ENCODE measurements around the gene NTM.
"Not testable (repeated sequence)": the region's sequence is repeated elsewhere in the genome, so short reads cannot be mapped to it uniquely, and the experiment has no call there.

Gene NTM

GRCh38 chr11:132351050-132351449, 980.6 kb downstream of the NTM start:
- no peak for DNase-seq

- no peak for DNase-seq
Observed at GRCh38 chr11:132352497-132352896, 982.1 kb downstream of the NTM start.

- no peak for DNase-seq
Observed at GRCh38 chr11:132353255-132353654, 982.8 kb downstream of the NTM start.

GRCh38 chr11:132357811-132358572, 987.6 kb downstream of the NTM start:
- DNase-seq, result no peak

GRCh38 chr11:132358573-132358953, 988.1 kb downstream of the NTM start:
- DNase-seq, result no peak

GRCh38 chr11:132361011-132361550, 990.7 kb downstream of the NTM start:
- DNase-seq, result no peak

- no peak for DNase-seq
Observed at GRCh38 chr11:132365650-132366049, 995.2 kb downstream of the NTM start.

GRCh38 chr11:132367293-132367692, 996.9 kb downstream of the NTM start:
- DNase-seq, result no peak

- DNase-seq, result not testable (repeated sequence)
Observed at GRCh38 chr11:132370114-132370513, 999.7 kb downstream of the NTM start.

- DNase-seq, result no peak
Observed at GRCh38 chr11:132373405-132374143, 1003.2 kb downstream of the NTM start.

GRCh38 chr11:132379540-132379939, 1009.1 kb downstream of the NTM start:
- DNase-seq, result no peak
